HCT116 (cell line): ENCODE measurements around the gene TPD52L2. TPM values are rescaled to one million over a fixed set of nuclear protein-coding genes. Genes with fewer than 3 reads are reported as not detected.

Experiments used
- ATAC-seq: fragments of 200-7000 bp; cut with Tn5 transposase; 2 replicates; pipeline ENCODE4 v1.9.1; 2020; ENCODE audit warnings: mild to moderate bottlenecking, moderate library complexity
- BruUV-seq: library from RNA; stranded (reverse); fragments of 400-500 nt; replicated peaks from 2 replicates; lab custom pipeline; 2021; lab: Mats Ljungman, UMichigan
- CTCF ChIA-PET: fragments of 300-600 bp; sonication (Branson Sonifier 250); formaldehyde crosslinking; loops from one replicate; lab custom pipeline; 2021; ENCODE audit warnings: antibody characterized with exemption; lab: Charles Lee
- POLR2A ChIA-PET: fragments of 300-600, 350-600 bp; sonication (Branson Sonifier 250); formaldehyde crosslinking; loops from one replicate; lab custom pipeline; 2021; ENCODE audit warnings: antibody characterized with exemption; lab: Charles Lee
- RAD21 ChIA-PET, 2 experiments: fragments of 300-600 bp; sonication (Branson Sonifier 250); formaldehyde crosslinking; loops; one replicate each; lab custom pipeline; 2023; ENCODE audit warnings: low total read pairs in 2 of 2; ENCODE audit not compliant: uncharacterized antibody in 2 of 2, unreplicated experiment in 2 of 2, low non-redundant PET in 1 of 2; lab: Charles Lee
- DNase-seq: peaks from one replicate; pipeline ENCODE4 v3.0.0-alpha.2; 2010; ENCODE audit warnings: low read depth, low spot score
- H2AFZ ChIP-seq: fragments of 200-600 bp; shearing (Covaris generic), sonication (generic); 2 replicates; pipeline ENCODE4 v1.6.1; 2017; ENCODE audit warnings: low read depth, mixed run types, mixed read lengths, antibody characterized with exemption, low read length; ENCODE audit not compliant: poor library complexity, severe bottlenecking
- H3K27ac ChIP-seq: 2 replicates; pipeline ENCODE4 v1.5.1; 2012; ENCODE audit warnings: low read depth, low read length
- H3K27me3 ChIP-seq: fragments of 200-600 bp; sonication (generic); 2 replicates; pipeline ENCODE4 v1.6.1; 2016; ENCODE audit warnings: mixed run types, low read length, mixed read lengths; ENCODE audit not compliant: insufficient read depth
- H3K36me3 ChIP-seq, 2 experiments: fragments of 200-500 bp in 1 of 2; fragments of 200-600 bp in 1 of 2; sonication (Bioruptor generic) in 1 of 2; sonication (generic) in 1 of 2; 2 replicates each; pipeline versions ENCODE4 v1.5.1 to v1.6.1; 2014 to 2016; ENCODE audit warnings: low read length in 2 of 2, inconsistent platforms in 1 of 2, mixed read lengths in 1 of 2, mixed run types in 1 of 2; ENCODE audit not compliant: insufficient read depth in 2 of 2, control insufficient read depth in 1 of 2
- H3K4me1 ChIP-seq, 2 experiments: fragments of 200-600 bp in 1 of 2; sonication (generic) in 1 of 2; 2 replicates each; pipeline versions ENCODE4 v1.5.1 to v1.6.1; 2012 to 2017; ENCODE audit warnings: low read length in 2 of 2, inconsistent platforms in 1 of 2, mild to moderate bottlenecking in 1 of 2, mixed read lengths in 1 of 2, mixed run types in 1 of 2, moderate library complexity in 1 of 2; ENCODE audit not compliant: insufficient read depth in 2 of 2, control insufficient read depth in 1 of 2
- H3K4me2 ChIP-seq: fragments of 200-600 bp; sonication (generic); 2 replicates; pipeline ENCODE4 v1.6.1; 2017; ENCODE audit warnings: mixed run types, low read length, mixed read lengths
- H3K4me3 ChIP-seq, 2 experiments: fragments of 200-600 bp in 1 of 2; sonication (generic) in 1 of 2; replicated peaks in 1 of 2; 2 replicates each; pipeline ENCODE4 v1.5.1; 2011 to 2016; ENCODE audit warnings: low read length in 2 of 2, control low read depth in 1 of 2, low read depth in 1 of 2, mild to moderate bottlenecking in 1 of 2, mixed read lengths in 1 of 2, mixed run types in 1 of 2
- H3K79me2 ChIP-seq: fragments of 200-600 bp; sonication (generic); 2 replicates; pipeline ENCODE4 v1.6.1; 2017; ENCODE audit warnings: mild to moderate bottlenecking, mixed run types, low read length, moderate library complexity, mixed read lengths; ENCODE audit not compliant: insufficient read depth
- H3K9ac ChIP-seq: fragments of 200-600 bp; sonication (generic); 2 replicates; pipeline ENCODE4 v1.6.1; 2016; ENCODE audit warnings: low read length, mixed read lengths
- H3K9me2 ChIP-seq: fragments of 200-600 bp; sonication (generic), shearing (Covaris generic); 2 replicates; pipeline ENCODE4 v1.6.1; 2017; ENCODE audit warnings: mixed run types, mild to moderate bottlenecking, moderate library complexity; ENCODE audit not compliant: insufficient read depth
- H3K9me3 ChIP-seq, 2 experiments: fragments of 200-500 bp in 1 of 2; fragments of 200-600 bp in 1 of 2; sonication (Bioruptor generic) in 1 of 2; sonication (generic) in 1 of 2; 2 replicates each; pipeline ENCODE4 v1.6.1; 2014 to 2017; ENCODE audit warnings: low read length in 2 of 2, mixed read lengths in 2 of 2, inconsistent platforms in 1 of 2, low read depth in 1 of 2, mild to moderate bottlenecking in 1 of 2, mixed run types in 1 of 2, moderate library complexity in 1 of 2; ENCODE audit not compliant: control insufficient read depth in 1 of 2, insufficient read depth in 1 of 2
- H4K20me1 ChIP-seq: fragments of 200-600 bp; sonication (generic), shearing (Covaris generic); 2 replicates; pipeline ENCODE4 v1.6.1; 2017; ENCODE audit warnings: mixed run types, mild to moderate bottlenecking, moderate library complexity; ENCODE audit not compliant: insufficient read depth
- ELF1 ChIP-seq: IDR thresholded peaks from 2 replicates; pipeline ENCODE4 v1.6.1; 2012; ENCODE audit warnings: low read depth, borderline replicate concordance
- EZH2 ChIP-seq: fragments of 200-600 bp; sonication (generic); IDR thresholded peaks from 2 replicates; pipeline ENCODE4 v1.6.1; 2017; ENCODE audit warnings: antibody characterized with exemption, mixed run types
- JUND ChIP-seq: IDR thresholded peaks from 2 replicates; pipeline ENCODE4 v1.6.1; 2012
- POLR2A ChIP-seq: IDR thresholded peaks from 2 replicates; pipeline ENCODE4 v1.7.0; 2011; ENCODE audit warnings: borderline replicate concordance; ENCODE audit not compliant: insufficient read depth, insufficient read length; ENCODE audit errors: extremely low read depth
- POLR2AphosphoS5 ChIP-seq: IDR thresholded peaks from 2 replicates; pipeline ENCODE4 v1.6.1; 2011; ENCODE audit warnings: mild to moderate bottlenecking, low read depth, low read length, moderate library complexity
- ZNF274 ChIP-seq: fragments of 200-500 bp; sonication (Bioruptor generic); IDR thresholded peaks from 2 replicates; pipeline ENCODE4 v1.6.1; 2014; ENCODE audit warnings: mild to moderate bottlenecking, low read depth, low read length, inconsistent platforms
- intact Hi-C: fragments of 100-400 bp; cut with micrococcal nuclease; formaldehyde crosslinking; loops from 2 replicates; pipeline ENCODE4 v1.10.0; 2022
- total RNA-seq: library from RNA; stranded (reverse); gene quantifications from one replicate; pipeline ENCODE4 v1.2.1, GENCODE V29; 2021; ENCODE audit not compliant: unreplicated experiment
- TF ChIP-seq, protein P1 (sequence below), 3 experiments: fragments of 200-600 bp in 1 of 3; sonication (generic) in 1 of 3; IDR thresholded peaks in 2 of 3; conservative IDR thresholded peaks in 1 of 3; 2 replicates each; pipeline ENCODE4 v1.5.1; 2012 to 2017; ENCODE audit warnings: low read depth in 2 of 3, low read length in 2 of 3, antibody characterized with exemption in 1 of 3, borderline replicate concordance in 1 of 3, control low read depth in 1 of 3, mild to moderate bottlenecking in 1 of 3, mixed read lengths in 1 of 3, mixed run types in 1 of 3, moderate library complexity in 1 of 3; ENCODE audit not compliant: insufficient read depth in 1 of 3

The TPD52L2 gene
- total RNA-seq, 1 experiment from 2014 or later = 149 TPM

DNA sequence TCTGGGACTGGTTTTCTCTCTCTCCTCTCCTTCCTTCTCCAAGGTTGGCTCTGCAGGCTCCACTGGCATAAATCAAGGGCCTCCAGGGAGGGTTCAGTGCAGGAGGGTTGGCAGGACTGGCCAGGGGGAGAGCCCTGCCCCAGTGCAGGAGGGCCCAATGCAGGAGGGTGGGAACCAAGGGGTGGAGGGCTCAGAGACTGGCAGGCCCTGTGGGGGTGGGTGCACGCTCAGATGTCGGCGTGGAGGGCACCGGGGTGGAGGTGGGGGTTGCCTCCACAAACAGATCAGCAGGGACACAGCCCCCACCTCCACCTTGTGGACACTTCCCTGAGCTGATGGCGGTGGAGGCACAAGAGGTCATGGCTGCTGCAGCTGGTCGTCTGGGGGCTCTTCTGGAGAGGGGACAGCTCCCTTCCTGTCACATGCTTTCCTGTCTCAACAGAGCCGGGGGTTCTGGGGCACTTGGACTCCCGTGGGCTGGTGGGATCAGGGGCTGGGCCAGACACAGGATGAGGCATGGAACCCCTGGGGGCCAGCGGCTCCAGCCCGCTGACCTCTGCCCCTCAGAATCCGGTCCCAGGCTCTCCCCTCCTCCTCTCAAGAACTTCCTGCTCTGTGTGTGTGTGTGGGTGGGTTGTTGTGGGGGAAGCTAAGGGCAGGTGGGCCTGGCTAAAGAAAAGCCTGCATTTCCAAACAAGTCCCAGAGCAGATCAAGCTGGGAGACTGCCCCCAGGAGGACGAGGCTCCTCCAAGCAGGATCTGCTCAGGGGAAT, 6.5 kb upstream of the TPD52L2 start:
- no peak overlapping the region for H3K9ac ChIP-seq
- DNase-seq (no peak), ATAC-seq (peak; percentile 35)
- no peaks in the 10 kb centered on the region for H3K9me2 ChIP-seq
- peaks cover 11 to 26% of the 10 kb centered on the region in 2 experiments for H3K4me1 ChIP-seq
- ChIA-PET CTCF (no interaction called here), RAD21 (no interaction called here), POLR2A (no interaction called here)
- H3K36me3 ChIP-seq = peaks cover 0 to 11% of the 10 kb centered on the region in 2 experiments; a peak in 2 of 4 replicates
- no peaks in the 10 kb centered on the region for H4K20me1 ChIP-seq
- H3K27ac ChIP-seq = no peak overlapping the region
- no peaks in the 10 kb centered on the region for H3K9me3 ChIP-seq
- H3K4me3 ChIP-seq = no peak overlapping the region
- intact Hi-C loops = no loop called here
- H2AFZ ChIP-seq = no peak overlapping the region
- H3K27me3 ChIP-seq = no peaks in the 10 kb centered on the region
- no TSS peak for BruUV-seq
- H3K79me2 ChIP-seq = peaks cover 6% of the 10 kb centered on the region
- TF ChIP-seq, protein P1, sequence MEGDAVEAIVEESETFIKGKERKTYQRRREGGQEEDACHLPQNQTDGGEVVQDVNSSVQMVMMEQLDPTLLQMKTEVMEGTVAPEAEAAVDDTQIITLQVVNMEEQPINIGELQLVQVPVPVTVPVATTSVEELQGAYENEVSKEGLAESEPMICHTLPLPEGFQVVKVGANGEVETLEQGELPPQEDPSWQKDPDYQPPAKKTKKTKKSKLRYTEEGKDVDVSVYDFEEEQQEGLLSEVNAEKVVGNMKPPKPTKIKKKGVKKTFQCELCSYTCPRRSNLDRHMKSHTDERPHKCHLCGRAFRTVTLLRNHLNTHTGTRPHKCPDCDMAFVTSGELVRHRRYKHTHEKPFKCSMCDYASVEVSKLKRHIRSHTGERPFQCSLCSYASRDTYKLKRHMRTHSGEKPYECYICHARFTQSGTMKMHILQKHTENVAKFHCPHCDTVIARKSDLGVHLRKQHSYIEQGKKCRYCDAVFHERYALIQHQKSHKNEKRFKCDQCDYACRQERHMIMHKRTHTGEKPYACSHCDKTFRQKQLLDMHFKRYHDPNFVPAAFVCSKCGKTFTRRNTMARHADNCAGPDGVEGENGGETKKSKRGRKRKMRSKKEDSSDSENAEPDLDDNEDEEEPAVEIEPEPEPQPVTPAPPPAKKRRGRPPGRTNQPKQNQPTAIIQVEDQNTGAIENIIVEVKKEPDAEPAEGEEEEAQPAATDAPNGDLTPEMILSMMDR (IDR thresholded peaks at IDR 0.05 in 2 of 3, conservative IDR thresholded peaks at IDR 0.05 in 1 of 3; ENCODE audit: borderline replicate concordance in 1 of 3, insufficient read depth in 1 of 3, low read depth in 2 of 3, low read length in 2 of 3) = 0 out of 6 replicates have a peak, but pooled peaks of 1 of the 3 experiments have one; percentile 20
- TF ChIP-seq POLR2A (peak; percentile 45), EZH2 (no peak)
- peak overlapping the region; percentile 27 for H3K4me2 ChIP-seq

DNA sequence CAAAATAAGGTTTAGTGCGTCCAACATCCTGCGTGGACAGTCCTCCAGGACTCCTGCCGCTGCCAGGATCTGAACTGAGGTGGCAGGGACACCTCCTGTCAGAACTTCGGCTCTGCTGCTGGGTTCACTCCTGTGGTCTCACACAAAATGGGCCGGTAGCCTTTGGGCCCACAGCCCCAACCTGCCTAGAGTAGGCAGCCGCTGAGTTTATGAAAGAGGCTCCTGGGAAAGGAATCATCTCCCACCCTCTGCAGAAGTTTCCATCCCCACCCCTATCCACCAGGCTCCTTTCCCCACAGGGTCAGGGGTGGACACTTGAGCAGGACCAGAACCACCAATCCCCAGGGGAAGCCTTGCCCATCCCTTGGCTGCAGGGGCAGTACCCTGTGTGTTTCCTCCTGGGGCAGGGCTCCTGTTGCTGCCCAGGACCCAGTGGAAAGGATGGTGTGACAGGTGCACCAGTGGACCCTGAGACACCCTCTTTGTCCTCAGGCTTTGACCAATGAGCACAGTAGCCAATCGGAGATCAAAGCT, 5.8 kb upstream of the TPD52L2 start:
- ChIA-PET POLR2A (no interaction called here), RAD21 (interaction anchor here in 1 of 2 experiments (0.6 kb wide), 1 partner anchor 37 kb away, joined by 3 read pairs; no protein-coding TSS in a partner anchor)

More for the DNA sequence above, 5.8 kb upstream of the TPD52L2 start:
- CTCF ChIA-PET = no interaction called here
- Histone ChIP-seq H3K4me2 (peak overlapping the region; percentile 27; the same call in 1 of the 2 replicates), H3K36me3 (peaks cover 0 to 11% of the 10 kb centered on the region in 2 experiments; a peak in 2 of 4 replicates), H3K27me3 (no peaks in the 10 kb centered on the region), H4K20me1 (no peaks in the 10 kb centered on the region), H3K9me2 (no peaks in the 10 kb centered on the region), H3K9ac (no peak overlapping the region), H3K27ac (no peak overlapping the region), H2AFZ (no peak overlapping the region), H3K4me3 (no peak overlapping the region), H3K79me2 (peaks cover 12% of the 10 kb centered on the region), H3K9me3 (no peaks in the 10 kb centered on the region), H3K4me1 (peaks cover 12 to 27% of the 10 kb centered on the region in 2 experiments)
- intact Hi-C loops = no loop called here
- no TSS peak for BruUV-seq
- ATAC-seq (no peak), DNase-seq (no peak)
- TF ChIP-seq, protein P1 (IDR thresholded peaks at IDR 0.05 in 2 of 3, conservative IDR thresholded peaks at IDR 0.05 in 1 of 3; ENCODE audit: borderline replicate concordance in 1 of 3, insufficient read depth in 1 of 3, low read depth in 2 of 3, low read length in 2 of 3) = 0 out of 6 replicates have a peak, but pooled peaks of 1 of the 3 experiments have one; percentile 12
- TF ChIP-seq JUND = no peak
- no peak for TF ChIP-seq ZNF274
- no peak for TF ChIP-seq POLR2AphosphoS5
- no peak for TF ChIP-seq ELF1
- TF ChIP-seq, all 23 proteins: peak for 1
